Tibial nerve (tissue), 4 donors: Measurements from ENCODE around the gene ACSM2A.
"Not testable (repeated sequence)": the region's sequence is repeated elsewhere in the genome, so short reads cannot be mapped to it uniquely, and the experiment has no call there.

Experiments
- CTCF ChIP-seq, 5 experiments: fragments of 200-600 bp in 3 of 5; fragments of 450-650 bp in 2 of 5; sonication (generic) in 3 of 5; IDR thresholded peaks; one replicate each; pipeline ENCODE4 v1.5.1; 2016 to 2019; ENCODE audit warnings: antibody characterized with exemption in 5 of 5, mild to moderate bottlenecking in 3 of 5, moderate library complexity in 2 of 5
- EP300 ChIP-seq, 2 donors: sonication (generic); formaldehyde crosslinking; IDR thresholded peaks; one replicate each; pipeline ENCODE4 v1.6.1; 2017; ENCODE audit warnings: antibody characterized with exemption in 2 of 2, mild to moderate bottlenecking in 1 of 2
- POLR2A ChIP-seq, 2 donors: fragments of 450-650 bp; IDR thresholded peaks; one replicate each; pipeline ENCODE4 v1.6.1; 2017; ENCODE audit warnings: antibody characterized with exemption in 2 of 2, mild to moderate bottlenecking in 2 of 2, moderate library complexity in 2 of 2

GRCh38 chr16:20421748-20422147 lies 29.6 kb upstream of the ACSM2A start:
- TF ChIP-seq CTCF, POLR2A, EP300 (IDR thresholded peaks at IDR 0.05): not testable (repeated sequence)
